Measurements from ENCODE around the gene ZNF300. TPM values are rescaled to one million over a fixed set of nuclear protein-coding genes. Genes with fewer than 3 reads are reported as not detected.
A peak's percentile ranks its signal among the peaks of the same experiment; 100 is the strongest.

ZNF300 gene
- polyA plus RNA-seq, 1 of the 3 experiments (the other 2 are of a cell fraction) = 3.5 TPM

DNA sequence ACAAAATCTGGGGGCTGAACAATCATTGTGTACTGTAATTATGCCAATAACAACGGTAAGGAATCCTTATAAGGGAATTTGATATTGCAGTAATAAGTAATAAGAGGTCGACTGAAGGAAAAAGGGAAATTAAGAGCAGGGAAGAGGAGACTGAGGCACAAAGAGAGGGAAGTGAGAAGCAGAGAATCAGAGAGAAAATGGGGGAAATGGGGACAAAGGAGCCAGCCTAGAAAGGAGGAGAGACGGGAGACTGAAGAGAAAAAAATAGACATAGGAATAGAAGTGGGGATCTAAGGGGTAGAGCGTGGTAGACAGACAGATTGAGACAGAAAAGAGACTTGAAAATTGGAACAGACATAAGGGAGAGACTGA is 518 bp upstream of the ZNF300 start:
- Histone ChIP-seq H3K9me2 (no peaks in the 10 kb centered on the region), H3K4me2 (peak overlapping the region; percentile 66), H3K4me3 (ENCODE audit: low read depth in 2 of 2, low read length in 1 of 2) (peak overlapping the region; percentile 56 to 58), H2AFZ (ENCODE audit: low read depth) (peak overlapping the region; percentile 98), H3K27me3 (ENCODE audit: insufficient read depth) (no peaks in the 10 kb centered on the region), H4K20me1 (ENCODE audit: insufficient read depth) (no peaks in the 10 kb centered on the region), H3K9ac (peak overlapping the region; percentile 79; the same call in 1 of the 2 replicates), H3F3A (replicated peaks; ENCODE audit: insufficient read depth) (peaks cover 6% of the 10 kb centered on the region), H3K36me3 (replicated peaks in 1 of 2; ENCODE audit: control insufficient read depth in 1 of 2, insufficient read depth in 2 of 2, low read length in 1 of 2) (peaks cover 26 to 31% of the 10 kb centered on the region in 2 experiments), H3K79me2 (ENCODE audit: insufficient read depth) (no peaks in the 10 kb centered on the region), H3K9me3 (peaks cover 22% of the 10 kb centered on the region), H3K4me1 (ENCODE audit: control insufficient read depth in 1 of 2, insufficient read depth in 2 of 2, low read depth in 1 of 2, low read length in 1 of 2) (no peaks in the 10 kb centered on the region; a peak in 1 of 4 replicates), H3K27ac (ENCODE audit: low read depth in 2 of 2, low read length in 1 of 2) (peak overlapping the region; percentile 69 to 94; a peak in 2 of 4 replicates)
- 17% methylated on average over 4 of the region's 4 CpGs for WGBS (ENCODE audit: low lambda C conversion rate)
- ChIA-PET CTCF (no interaction called here), POLR2A (interaction anchor here (1.0 kb wide), 1 partner anchor 12 kb away, joined by 4 read pairs; no protein-coding TSS in a partner anchor)
- DNase-seq = no peak
- TF ChIP-seq YY1 (IDR thresholded peaks at IDR 0.05; ENCODE audit: low read depth) = no peak
- TF ChIP-seq GABPA (IDR thresholded peaks at IDR 0.05; ENCODE audit: low read depth) = no peak
- TF ChIP-seq, protein P1, sequence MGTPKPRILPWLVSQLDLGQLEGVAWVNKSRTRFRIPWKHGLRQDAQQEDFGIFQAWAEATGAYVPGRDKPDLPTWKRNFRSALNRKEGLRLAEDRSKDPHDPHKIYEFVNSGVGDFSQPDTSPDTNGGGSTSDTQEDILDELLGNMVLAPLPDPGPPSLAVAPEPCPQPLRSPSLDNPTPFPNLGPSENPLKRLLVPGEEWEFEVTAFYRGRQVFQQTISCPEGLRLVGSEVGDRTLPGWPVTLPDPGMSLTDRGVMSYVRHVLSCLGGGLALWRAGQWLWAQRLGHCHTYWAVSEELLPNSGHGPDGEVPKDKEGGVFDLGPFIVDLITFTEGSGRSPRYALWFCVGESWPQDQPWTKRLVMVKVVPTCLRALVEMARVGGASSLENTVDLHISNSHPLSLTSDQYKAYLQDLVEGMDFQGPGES (IDR thresholded peaks at IDR 0.05; ENCODE audit: low read depth, low read length) = no peak
- no peak for TF ChIP-seq ELF1 (IDR thresholded peaks at IDR 0.05)
- TF ChIP-seq RFX5 (IDR thresholded peaks at IDR 0.05; ENCODE audit: low read length) = no peak

DNA sequence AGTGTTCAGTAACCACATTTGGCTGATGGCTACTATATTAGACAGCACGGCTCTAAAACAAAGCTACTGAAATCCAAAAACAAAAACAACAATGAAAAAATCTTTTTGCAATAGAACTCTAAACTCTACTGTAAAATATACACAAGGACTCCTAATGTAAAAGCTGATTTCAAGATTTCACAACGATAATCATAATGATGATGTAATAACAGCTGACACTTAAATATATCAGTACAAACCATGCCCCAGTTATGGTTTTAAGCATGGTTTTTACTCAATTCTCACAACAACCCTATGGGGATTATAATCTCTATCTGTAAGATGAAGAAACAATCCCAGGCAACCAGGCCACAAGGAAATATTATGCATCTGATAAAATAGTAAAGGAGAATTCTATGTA is 3.3 kb downstream of the ZNF300 start:
- no peaks in the 10 kb centered on the region for H3K9me2 ChIP-seq
- peaks cover 6% of the 10 kb centered on the region for H3F3A ChIP-seq (replicated peaks; ENCODE audit: insufficient read depth)
- CTCF ChIA-PET = interaction anchor here (0.7 kb wide), 1 partner anchor 70 kb away, joined by 3 read pairs; no protein-coding TSS in a partner anchor
- H3K9me3 ChIP-seq = peaks cover 48% of the 10 kb centered on the region
- POLR2A ChIA-PET = no interaction called here
- no peaks in the 10 kb centered on the region for H3K79me2 ChIP-seq (ENCODE audit: insufficient read depth)
- no peak overlapping the region for H2AFZ ChIP-seq (ENCODE audit: low read depth)
- no peak overlapping the region for H3K27ac ChIP-seq (ENCODE audit: low read depth in 2 of 2, low read length in 1 of 2)
- no peak overlapping the region for H3K4me2 ChIP-seq
- 62% methylated on average over 2 of the region's 2 CpGs for WGBS (ENCODE audit: low lambda C conversion rate)
- peaks cover 62% of the 10 kb centered on the region in 2 experiments for H3K36me3 ChIP-seq (replicated peaks in 1 of 2; ENCODE audit: control insufficient read depth in 1 of 2, insufficient read depth in 2 of 2, low read length in 1 of 2)
- H3K9ac ChIP-seq = no peak overlapping the region
- TF ChIP-seq FOSL2 (IDR thresholded peaks at IDR 0.05; ENCODE audit: borderline replicate concordance, low read depth) (no peak), SIN3A (IDR thresholded peaks at IDR 0.05; ENCODE audit: borderline replicate concordance, low read depth, low read length) (no peak), TEAD4 (IDR thresholded peaks at IDR 0.05; ENCODE audit: borderline replicate concordance, insufficient read depth) (no peak), POLR2AphosphoS5 (IDR thresholded peaks at IDR 0.05; ENCODE audit: low read depth, low read length) (no peak), TCF12 (IDR thresholded peaks at IDR 0.05) (no peak), SMC3 (IDR thresholded peaks at IDR 0.05; ENCODE audit: low read depth, low read length) (no peak), MXI1 (IDR thresholded peaks at IDR 0.05; ENCODE audit: low read depth, low read length) (no peak), MEF2A (IDR thresholded peaks at IDR 0.05; ENCODE audit: borderline replicate concordance, low read depth) (no peak), NRF1 (IDR thresholded peaks at IDR 0.05; ENCODE audit: low read depth, low read length) (no peak), EZH2phosphoT487 (IDR thresholded peaks at IDR 0.05; ENCODE audit: borderline replicate concordance, low read depth) (no peak), GATA2 (CRISPR knock-in tag; IDR thresholded peaks at IDR 0.05) (no peak), JUND (IDR thresholded peaks at IDR 0.05) (no peak)
- TF ChIP-seq, protein P1 (IDR thresholded peaks at IDR 0.05; ENCODE audit: low read depth, low read length) = no peak
- TF ChIP-seq, protein P2, sequence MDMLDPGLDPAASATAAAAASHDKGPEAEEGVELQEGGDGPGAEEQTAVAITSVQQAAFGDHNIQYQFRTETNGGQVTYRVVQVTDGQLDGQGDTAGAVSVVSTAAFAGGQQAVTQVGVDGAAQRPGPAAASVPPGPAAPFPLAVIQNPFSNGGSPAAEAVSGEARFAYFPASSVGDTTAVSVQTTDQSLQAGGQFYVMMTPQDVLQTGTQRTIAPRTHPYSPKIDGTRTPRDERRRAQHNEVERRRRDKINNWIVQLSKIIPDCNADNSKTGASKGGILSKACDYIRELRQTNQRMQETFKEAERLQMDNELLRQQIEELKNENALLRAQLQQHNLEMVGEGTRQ (IDR thresholded peaks at IDR 0.05; ENCODE audit: borderline replicate concordance, low read depth, low read length) = no peak
- DNase-seq = no peak
- H3K4me3 ChIP-seq (ENCODE audit: low read depth in 2 of 2, low read length in 1 of 2) = no peak overlapping the region
- no peaks in the 10 kb centered on the region for H4K20me1 ChIP-seq (ENCODE audit: insufficient read depth)
- no peaks in the 10 kb centered on the region; a peak in 1 of 4 replicates for H3K4me1 ChIP-seq (ENCODE audit: control insufficient read depth in 1 of 2, insufficient read depth in 2 of 2, low read depth in 1 of 2, low read length in 1 of 2)
- H3K27me3 ChIP-seq (ENCODE audit: insufficient read depth) = no peaks in the 10 kb centered on the region

Data from SK-N-SH (cell line).